Hepatocyte (in vitro differentiated cells): ENCODE results near the gene G6PD. TPM values are rescaled to one million over a fixed set of nuclear protein-coding genes. Genes with fewer than 3 reads are reported as not detected.

Experiments
- DNase-seq: peaks from one replicate; pipeline ENCODE4 v3.0.0-alpha.2; 2016; ENCODE audit warnings: low spot score
- H2AFZ ChIP-seq: fragments of 200-600 bp; sonication (generic); 2 replicates; pipeline ENCODE4 v1.6.0; 2016; ENCODE audit warnings: antibody characterized with exemption, mild to moderate bottlenecking
- H3K27ac ChIP-seq: fragments of 200-600 bp; sonication (generic); 2 replicates; pipeline ENCODE4 v1.5.1; 2016; ENCODE audit warnings: mild to moderate bottlenecking
- H3K27me3 ChIP-seq: fragments of 200-600 bp; sonication (generic); 2 replicates; pipeline ENCODE4 v1.6.1; 2016
- H3K36me3 ChIP-seq: fragments of 200-600 bp; sonication (generic); replicated peaks from 2 replicates; pipeline ENCODE4 v1.5.1; 2016; ENCODE audit warnings: low read depth; ENCODE audit not compliant: insufficient read depth
- H3K4me1 ChIP-seq: fragments of 200-600 bp; sonication (generic); 2 replicates; pipeline ENCODE4 v1.5.1; 2016; ENCODE audit warnings: mild to moderate bottlenecking, moderate library complexity; ENCODE audit not compliant: insufficient read depth
- H3K4me2 ChIP-seq: fragments of 200-600 bp; sonication (generic); 2 replicates; pipeline ENCODE4 v1.6.0; 2016
- H3K4me3 ChIP-seq: fragments of 200-600 bp; sonication (generic); 2 replicates; pipeline ENCODE4 v1.5.1; 2016; ENCODE audit warnings: mild to moderate bottlenecking
- H3K79me2 ChIP-seq: fragments of 200-600 bp; sonication (generic); 2 replicates; pipeline ENCODE4 v1.6.0; 2017; ENCODE audit warnings: mild to moderate bottlenecking
- H3K9me2 ChIP-seq: fragments of 200-600 bp; sonication (generic); replicated peaks from 2 replicates; pipeline ENCODE4 v1.6.0; 2017; ENCODE audit warnings: mild to moderate bottlenecking; ENCODE audit not compliant: insufficient read depth
- H3K9me3 ChIP-seq: fragments of 200-600 bp; sonication (generic); 2 replicates; pipeline ENCODE4 v1.5.1; 2016; ENCODE audit warnings: low read depth, mild to moderate bottlenecking
- H4K20me1 ChIP-seq: fragments of 200-600 bp; sonication (generic); 2 replicates; pipeline ENCODE4 v1.6.0; 2016; ENCODE audit warnings: mild to moderate bottlenecking; ENCODE audit not compliant: insufficient read depth, poor library complexity, severe bottlenecking
- CTCF ChIP-seq: fragments of 200-600 bp; sonication (generic); IDR thresholded peaks from 2 replicates; pipeline ENCODE4 v1.5.1; 2016; ENCODE audit warnings: antibody characterized with exemption, mild to moderate bottlenecking; ENCODE audit not compliant: poor library complexity
- EZH2 ChIP-seq: fragments of 200-600 bp; sonication (generic); IDR thresholded peaks from 2 replicates; pipeline ENCODE4 v1.6.1; 2016; ENCODE audit warnings: antibody characterized with exemption, mild to moderate bottlenecking, borderline replicate concordance
- EZH2phosphoT487 ChIP-seq: fragments of 200-600 bp; sonication (generic); IDR thresholded peaks from one replicate; pipeline ENCODE4 v1.6.1; 2018; ENCODE audit warnings: antibody characterized with exemption, mild to moderate bottlenecking, low read depth, moderate library complexity; ENCODE audit not compliant: unreplicated experiment, severe bottlenecking
- WGBS: methylation state at CpG from one replicate; pipeline ENCODE4 v1.1.6; 2016; ENCODE audit warnings: low lambda C conversion rate; ENCODE audit errors: missing lambda C conversion rate; 5-methylcytosine and 5-hydroxymethylcytosine counted together
- polyA plus RNA-seq: library from polyadenylated mRNA; unstranded; fragments of >200 nt; fragmentation: Nextera tagmentation; extraction: Ambion mirVana; gene quantifications from 2 replicates; pipeline ENCODE4 v1.2.1, GENCODE V29; 2016
- total RNA-seq: library from RNA; depleted of rRNA; stranded (reverse); fragments of >200 nt; gene quantifications from 2 replicates; pipeline ENCODE4 v1.2.3, GENCODE V29; 2014

G6PD gene
- total and polyA plus RNA-seq, 2 experiments from 2014 or later: 12.8 to 26.2 TPM

GRCh38 chrX:154516656-154517100 lies 30.0 kb downstream of the G6PD start:
- peak overlapping the region; percentile 2 for H3K4me3 ChIP-seq
- peaks cover 6% of the 10 kb centered on the region for H3K79me2 ChIP-seq
- TF ChIP-seq EZH2 (no peak), EZH2phosphoT487 (no peak), CTCF (no peak)
- peak; percentile 82 for DNase-seq
- WGBS: 44% methylated on average over 19 of the region's 19 CpGs
- no peaks in the 10 kb centered on the region for H3K9me3 ChIP-seq
- H3K27ac ChIP-seq: peak overlapping the region; percentile 97
- peaks cover 14% of the 10 kb centered on the region for H3K4me1 ChIP-seq
- H3K36me3 ChIP-seq: no peaks in the 10 kb centered on the region
- no peak overlapping the region for H2AFZ ChIP-seq
- peak overlapping the region; percentile 70 for H3K4me2 ChIP-seq
- no peaks in the 10 kb centered on the region for H3K27me3 ChIP-seq
- H3K9me2 ChIP-seq: no peaks in the 10 kb centered on the region
- H4K20me1 ChIP-seq: no peaks in the 10 kb centered on the region

GRCh38 chrX:154515966-154516655 lies 30.5 kb downstream of the G6PD start, which contains the start of gene FAM3A:
TSS of gene FAM3A (minus strand) at chrX:154516232. CDS start at chrX:154515772, 460 bp downstream.
- no peaks in the 10 kb centered on the region for H4K20me1 ChIP-seq
- 57% methylated on average over 15 of the region's 59 CpGs for WGBS
- no peak for TF ChIP-seq CTCF
- no peak for TF ChIP-seq EZH2phosphoT487
- TF ChIP-seq EZH2: no peak

GRCh38 chrX:154515090-154515965 lies 31.3 kb downstream of the G6PD start:
- Histone ChIP-seq H3K36me3 (no peaks in the 10 kb centered on the region), H3K4me3 (peak overlapping the region; percentile 41), H3K27ac (peak overlapping the region; percentile 95), H3K79me2 (peaks cover 6% of the 10 kb centered on the region), H4K20me1 (no peaks in the 10 kb centered on the region), H3K4me2 (peak overlapping the region; percentile 72), H3K27me3 (no peaks in the 10 kb centered on the region), H3K9me2 (no peaks in the 10 kb centered on the region), H2AFZ (no peak overlapping the region), H3K9me3 (no peaks in the 10 kb centered on the region), H3K4me1 (peaks cover 14% of the 10 kb centered on the region)
- peak; percentile 60 for DNase-seq
- no peak for TF ChIP-seq CTCF
- WGBS: 53% methylated on average over 29 of the region's 34 CpGs

More at GRCh38 chrX:154515966-154516655, 30.5 kb downstream of the G6PD start, which contains the start of gene FAM3A:
- Histone ChIP-seq H3K79me2 (peaks cover 6% of the 10 kb centered on the region), H3K4me2 (peak within 1 kb of the TSS; percentile 72), H3K27ac (peak within 1 kb of the TSS; percentile 97), H3K9me3 (no peaks in the 10 kb centered on the region), H3K4me3 (peak within 1 kb of the TSS; percentile 41), H3K36me3 (no peaks in the 10 kb centered on the region), H3K27me3 (no peaks in the 10 kb centered on the region), H3K4me1 (peaks cover 14% of the 10 kb centered on the region), H2AFZ (no peak within 1 kb of the TSS), H3K9me2 (no peaks in the 10 kb centered on the region)
- peak; percentile 95 for DNase-seq
